Activated CD4-positive, alpha-beta T cell treated with anti-CD3 and anti-CD28 coated beads, Interleukin-2, amount 10 ng/mL, durations not matched to agents 7 days and 5 days (primary cell): ENCODE data around the gene AP3D1. TPM values are rescaled to one million over a fixed set of nuclear protein-coding genes. Genes with fewer than 3 reads are reported as not detected.
A peak's percentile ranks its signal among the peaks of the same experiment; 100 is the strongest.
"Not testable (repeated sequence)": the region's sequence is repeated elsewhere in the genome, so short reads cannot be mapped to it uniquely, and the experiment has no call there.

Experiments
- CTCF ChIA-PET: fragments of 350-600 bp; sonication (Branson Sonifier 250); formaldehyde crosslinking; loops from one replicate; lab custom pipeline; 2021; ENCODE audit warnings: antibody characterized with exemption; lab: Charles Lee
- POLR2A ChIA-PET: fragments of 350-600 bp; sonication (Branson Sonifier 250); formaldehyde crosslinking; loops from one replicate; lab custom pipeline; 2021; ENCODE audit warnings: antibody characterized with exemption; lab: Charles Lee
- DNase-seq: peaks from one replicate; pipeline ENCODE4 v3.0.0-alpha.2; 2020
- H3K27ac Mint-ChIP-seq: one replicate; pipeline ENCODE4 v1.8.0; 2021; ENCODE audit warnings: mild to moderate bottlenecking, moderate library complexity, mixed read lengths
- H3K27me3 Mint-ChIP-seq: one replicate; pipeline ENCODE4 v1.8.0; 2021; ENCODE audit warnings: mixed read lengths
- H3K36me3 Mint-ChIP-seq: one replicate; pipeline ENCODE4 v1.8.0; 2021; ENCODE audit warnings: low read depth, mixed read lengths
- H3K4me1 Mint-ChIP-seq: one replicate; pipeline ENCODE4 v1.8.0; 2021; ENCODE audit warnings: mixed read lengths
- H3K4me3 Mint-ChIP-seq: one replicate; pipeline ENCODE4 v1.8.0; 2021; ENCODE audit warnings: mild to moderate bottlenecking, moderate library complexity, mixed read lengths
- H3K9me3 Mint-ChIP-seq: one replicate; pipeline ENCODE4 v1.8.0; 2021; ENCODE audit warnings: mixed read lengths
- total RNA-seq, 2 experiments: library from RNA; stranded (reverse); gene quantifications; one replicate each; pipeline ENCODE4 v1.2.3, GENCODE V29; 2021

The AP3D1 gene
- total RNA-seq = 10 to 100 TPM; 95.7 to 95.8 TPM

GRCh38 chr19:2151339-2152229 lies at the start of gene AP3D1:
AP3D1 (minus strand) TSS chr19:2151566; CDS start chr19:2151334, 232 bp downstream.
- Mint-ChIP-seq H3K4me3 (peak within 1 kb of the TSS; percentile 78), H3K27ac (peak within 1 kb of the TSS; percentile 86), H3K9me3 (no peaks in the 10 kb centered on the region), H3K36me3 (peaks cover 12% of the 10 kb centered on the region), H3K27me3 (no peaks in the 10 kb centered on the region), H3K4me1 (peaks cover 47% of the 10 kb centered on the region)
- CTCF ChIA-PET = interaction anchor here (0.6 to 1.0 kb wide), 4 partner anchors 54 to 254 kb away, joined by 3 to 4 read pairs (median 3); no protein-coding TSS in a partner anchor
- POLR2A ChIA-PET = interaction anchor here (0.7 kb wide), 1 partner anchor 1456 kb away, joined by 4 read pairs; no protein-coding TSS in a partner anchor
- peak; percentile 100 for DNase-seq

- H3K27ac Mint-ChIP-seq, H3K27me3 Mint-ChIP-seq, DNase-seq, H3K4me1 Mint-ChIP-seq, CTCF ChIA-PET, H3K4me3 Mint-ChIP-seq, H3K9me3 Mint-ChIP-seq, POLR2A ChIA-PET, H3K36me3 Mint-ChIP-seq: not testable (repeated sequence)
Observed at GRCh38 chr19:2200624-2201294, 49.4 kb upstream of the AP3D1 start.

- no peak overlapping the region for H3K27ac Mint-ChIP-seq
- no peak overlapping the region for H3K4me3 Mint-ChIP-seq
- no peaks in the 10 kb centered on the region for H3K9me3 Mint-ChIP-seq
- H3K36me3 Mint-ChIP-seq = peaks cover 3% of the 10 kb centered on the region
- ChIA-PET POLR2A (no interaction called here), CTCF (no interaction called here)
- H3K4me1 Mint-ChIP-seq = no peaks in the 10 kb centered on the region
- no peaks in the 10 kb centered on the region for H3K27me3 Mint-ChIP-seq
- no peak for DNase-seq
Observed at GRCh38 chr19:2199861-2200623, 48.7 kb upstream of the AP3D1 start.

- POLR2A ChIA-PET = no interaction called here
- H3K27me3 Mint-ChIP-seq = no peaks in the 10 kb centered on the region
- no peak for DNase-seq
- CTCF ChIA-PET = interaction anchor here (0.6 kb wide), 1 partner anchor 58 kb away, joined by 3 read pairs; no protein-coding TSS in a partner anchor
- H3K4me3 Mint-ChIP-seq = no peak overlapping the region
- peaks cover 3% of the 10 kb centered on the region for H3K36me3 Mint-ChIP-seq
- no peaks in the 10 kb centered on the region for H3K4me1 Mint-ChIP-seq
- H3K9me3 Mint-ChIP-seq = no peaks in the 10 kb centered on the region
- peak overlapping the region; percentile 46 for H3K27ac Mint-ChIP-seq
Observed at GRCh38 chr19:2199215-2199614, 47.8 kb upstream of the AP3D1 start.

GRCh38 chr19:2198317-2198716 lies 47.0 kb upstream of the AP3D1 start:
- ChIA-PET CTCF (no interaction called here), POLR2A (no interaction called here)
- Mint-ChIP-seq H3K27ac (no peak overlapping the region), H3K4me1 (no peaks in the 10 kb centered on the region), H3K4me3 (no peak overlapping the region), H3K9me3 (no peaks in the 10 kb centered on the region), H3K27me3 (no peaks in the 10 kb centered on the region), H3K36me3 (peaks cover 5% of the 10 kb centered on the region)
- no peak for DNase-seq

- no peaks in the 10 kb centered on the region for H3K4me1 Mint-ChIP-seq
- no peak for DNase-seq
- peaks cover 10% of the 10 kb centered on the region for H3K36me3 Mint-ChIP-seq
- no peaks in the 10 kb centered on the region for H3K9me3 Mint-ChIP-seq
- no peaks in the 10 kb centered on the region for H3K27me3 Mint-ChIP-seq
- no peak overlapping the region for H3K4me3 Mint-ChIP-seq
- ChIA-PET CTCF (interaction anchor here (0.9 kb wide), 1 partner anchor 10 kb away, joined by 3 read pairs; no protein-coding TSS in a partner anchor), POLR2A (no interaction called here)
- H3K27ac Mint-ChIP-seq = no peak overlapping the region
Observed at GRCh38 chr19:2197270-2197669, 45.9 kb upstream of the AP3D1 start.

- Mint-ChIP-seq H3K9me3 (no peaks in the 10 kb centered on the region), H3K4me1 (no peaks in the 10 kb centered on the region), H3K27ac (peak overlapping the region; percentile 50), H3K27me3 (no peaks in the 10 kb centered on the region), H3K4me3 (no peak overlapping the region), H3K36me3 (peaks cover 17% of the 10 kb centered on the region)
- POLR2A ChIA-PET = no interaction called here
- no peak for DNase-seq
- CTCF ChIA-PET = no interaction called here
Observed at GRCh38 chr19:2195914-2196313, 44.5 kb upstream of the AP3D1 start.

- Mint-ChIP-seq H3K4me3 (no peak overlapping the region), H3K4me1 (no peaks in the 10 kb centered on the region), H3K36me3 (peaks cover 18% of the 10 kb centered on the region), H3K27ac (no peak overlapping the region), H3K9me3 (no peaks in the 10 kb centered on the region), H3K27me3 (no peaks in the 10 kb centered on the region)
- POLR2A ChIA-PET = no interaction called here
- CTCF ChIA-PET = no interaction called here
- DNase-seq = no peak
Observed at GRCh38 chr19:2195361-2195760, 44.0 kb upstream of the AP3D1 start.

- Mint-ChIP-seq H3K27ac (no peak overlapping the region), H3K27me3 (no peaks in the 10 kb centered on the region), H3K9me3 (no peaks in the 10 kb centered on the region), H3K36me3 (peaks cover 18% of the 10 kb centered on the region), H3K4me3 (no peak overlapping the region), H3K4me1 (no peaks in the 10 kb centered on the region)
- ChIA-PET CTCF (no interaction called here), POLR2A (no interaction called here)
- DNase-seq = no peak
Observed at GRCh38 chr19:2194513-2195078, 43.2 kb upstream of the AP3D1 start.

- H3K27me3 Mint-ChIP-seq = no peaks in the 10 kb centered on the region
- no peak overlapping the region for H3K4me3 Mint-ChIP-seq
- no peaks in the 10 kb centered on the region for H3K9me3 Mint-ChIP-seq
- CTCF ChIA-PET = interaction anchor here (0.7 kb wide), 1 partner anchor 217 kb away, joined by 5 read pairs; no protein-coding TSS in a partner anchor
- H3K27ac Mint-ChIP-seq = peak overlapping the region; percentile 11
- no peaks in the 10 kb centered on the region for H3K4me1 Mint-ChIP-seq
- POLR2A ChIA-PET = no interaction called here
- peaks cover 18% of the 10 kb centered on the region for H3K36me3 Mint-ChIP-seq
- DNase-seq = no peak
Observed at GRCh38 chr19:2193807-2194206, 42.4 kb upstream of the AP3D1 start.

- H3K4me3 Mint-ChIP-seq = no peak overlapping the region
- DNase-seq = no peak
- H3K27ac Mint-ChIP-seq = no peak overlapping the region
- POLR2A ChIA-PET = no interaction called here
- no peaks in the 10 kb centered on the region for H3K27me3 Mint-ChIP-seq
- H3K4me1 Mint-ChIP-seq = no peaks in the 10 kb centered on the region
- CTCF ChIA-PET = no interaction called here
- peaks cover 18% of the 10 kb centered on the region for H3K36me3 Mint-ChIP-seq
- no peaks in the 10 kb centered on the region for H3K9me3 Mint-ChIP-seq
Observed at GRCh38 chr19:2192862-2193261, 41.5 kb upstream of the AP3D1 start.

GRCh38 chr19:2191456-2192310 lies 40.3 kb upstream of the AP3D1 start:
- DNase-seq = no peak
- peaks cover 19% of the 10 kb centered on the region for H3K36me3 Mint-ChIP-seq
- no peak overlapping the region for H3K27ac Mint-ChIP-seq
- CTCF ChIA-PET = no interaction called here
- no peak overlapping the region for H3K4me3 Mint-ChIP-seq
- H3K4me1 Mint-ChIP-seq = no peaks in the 10 kb centered on the region
- POLR2A ChIA-PET = no interaction called here
- no peaks in the 10 kb centered on the region for H3K27me3 Mint-ChIP-seq
- no peaks in the 10 kb centered on the region for H3K9me3 Mint-ChIP-seq
